Germinal center (tissue), 1 donor: ENCODE measurements around the gene PARVB.

ENCODE experiments used
- DNase-seq: peaks from one replicate; pipeline ENCODE4 v3.0.0; 2012; ENCODE audit warnings: mixed read lengths, low spot score

The PARVB gene

GRCh38 chr22:44136112-44136511 is 112.0 kb downstream of the PARVB start:
- no peak for DNase-seq

DNA sequence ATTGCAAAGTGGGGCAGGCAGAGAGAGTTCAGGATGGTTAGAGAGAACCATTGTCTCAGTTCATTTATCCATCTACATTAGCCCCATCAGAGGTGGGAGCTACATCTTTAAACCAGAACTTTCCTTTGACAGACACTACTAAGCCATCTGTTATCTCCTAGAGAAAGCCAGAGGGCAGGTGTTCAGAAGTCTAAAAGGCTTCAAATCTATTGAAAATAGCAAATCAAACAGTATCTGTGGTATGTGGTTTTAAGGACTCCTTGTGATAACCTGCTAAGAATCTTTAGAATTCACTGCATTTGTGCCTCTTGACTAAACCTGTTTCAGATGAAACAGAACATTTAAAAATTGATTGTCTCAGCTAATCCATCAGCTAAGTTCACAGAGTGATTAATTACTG is 112.7 kb downstream of the PARVB start:
- DNase-seq: no peak

- no peak for DNase-seq
These were observed 113.3 kb downstream of the PARVB start for GRCh38 chr22:44137415-44137814.

GRCh38 chr22:44139773-44140172 is 115.7 kb downstream of the PARVB start:
- DNase-seq: no peak

GRCh38 chr22:44142421-44143104 is 118.5 kb downstream of the PARVB start:
- no peak for DNase-seq

DNA sequence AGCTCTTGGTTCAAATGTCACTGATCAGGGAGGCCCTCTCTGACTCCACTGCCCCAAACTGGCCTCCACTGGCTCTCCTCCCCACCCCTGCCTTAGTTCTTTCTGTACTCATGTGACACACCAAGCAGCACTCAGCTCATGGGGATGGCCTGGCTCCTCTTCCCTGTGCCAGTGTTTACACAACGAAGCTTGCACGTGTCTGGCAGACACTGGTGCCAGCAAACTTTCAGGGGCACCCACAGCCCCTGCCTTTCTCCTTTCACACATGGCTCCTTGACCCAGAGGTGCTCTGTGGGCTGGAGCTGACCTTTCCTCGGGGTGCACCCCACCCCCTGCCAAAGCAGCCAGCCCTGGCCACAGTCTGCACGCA is 119.0 kb downstream of the PARVB start:
- DNase-seq: no peak

DNA sequence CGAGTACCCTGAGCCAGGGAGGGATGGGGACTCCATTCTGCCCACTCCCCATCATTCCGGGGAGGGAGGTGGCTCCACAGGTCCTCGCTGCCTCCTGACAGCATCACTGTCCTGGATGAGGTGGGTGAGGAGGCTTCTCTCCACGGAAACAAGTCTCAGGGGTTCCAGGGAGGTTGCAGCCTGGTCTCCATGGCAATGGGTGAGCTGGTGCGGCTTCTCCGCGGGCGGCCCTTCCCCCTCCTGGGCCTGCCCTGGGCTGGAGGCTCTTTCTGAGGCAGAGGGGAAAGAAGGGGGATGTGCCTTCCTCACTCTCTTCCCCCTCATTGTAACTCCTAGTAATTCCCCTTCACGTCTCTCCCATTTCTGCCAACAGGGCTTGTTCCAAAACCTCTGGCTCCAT is 119.5 kb downstream of the PARVB start:
- no peak for DNase-seq

- DNase-seq: no peak
These were observed 120.0 kb downstream of the PARVB start for GRCh38 chr22:44144046-44144569.

- no peak for DNase-seq
These were observed 121.4 kb downstream of the PARVB start for GRCh38 chr22:44145544-44145943.

- no peak for DNase-seq
These were observed 122.2 kb downstream of the PARVB start for GRCh38 chr22:44146088-44146861.

DNA sequence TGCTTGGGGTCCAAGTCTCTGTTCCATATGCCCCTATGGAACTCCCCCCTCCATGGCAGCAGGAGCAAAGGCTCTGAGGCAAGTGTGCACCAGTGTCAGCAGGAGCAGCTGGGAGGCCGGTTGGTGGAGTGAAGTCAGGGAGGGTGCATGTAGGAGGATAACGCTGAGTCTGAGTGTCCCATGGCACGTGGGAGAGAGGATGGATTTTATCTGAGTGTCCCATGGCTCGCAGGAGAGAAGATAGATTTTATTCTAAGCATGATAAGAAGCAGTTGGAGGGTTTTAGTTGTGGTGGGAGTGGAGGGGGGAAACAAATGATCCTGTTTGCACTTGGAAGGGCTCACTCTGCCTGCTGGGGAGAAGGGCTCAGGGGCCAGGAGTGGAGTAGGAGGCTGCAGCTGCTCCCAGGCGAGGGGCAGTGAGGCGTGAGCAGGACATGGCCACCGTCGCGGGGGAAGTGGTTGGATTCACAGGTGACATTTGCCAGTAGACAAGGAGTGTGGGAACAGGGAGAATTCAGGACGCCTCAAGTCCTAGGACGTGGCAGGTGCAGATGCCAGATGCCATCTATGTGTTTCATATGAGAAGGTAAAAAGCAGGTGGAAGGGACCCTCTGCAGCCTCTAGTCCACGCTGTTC is 123.0 kb downstream of the PARVB start:
- DNase-seq: no peak

- DNase-seq: no peak
These were observed 123.9 kb downstream of the PARVB start for GRCh38 chr22:44147821-44148574.

DNA sequence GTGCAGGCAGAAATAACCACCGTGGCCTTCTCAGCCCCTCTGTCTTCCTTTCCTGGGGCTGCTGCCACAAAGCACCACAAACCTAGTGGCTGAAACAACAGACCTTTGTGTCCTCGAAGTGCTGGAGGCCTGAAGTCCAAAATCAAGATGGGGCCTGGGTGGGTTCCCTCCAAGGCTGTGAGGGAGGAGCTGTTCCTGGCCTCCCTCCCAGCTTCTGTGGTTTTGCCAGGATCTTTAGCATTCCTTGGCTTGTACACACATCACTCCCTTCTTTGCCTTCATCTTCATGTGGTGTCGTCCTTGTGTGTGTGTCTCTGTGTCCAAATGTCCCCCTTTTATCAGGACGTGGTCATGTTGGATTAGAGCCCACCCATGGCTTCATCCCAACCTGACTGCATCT is 127.6 kb downstream of the PARVB start:
- no peak for DNase-seq

GRCh38 chr22:44153710-44154109 is 129.6 kb downstream of the PARVB start:
- no peak for DNase-seq

GRCh38 chr22:44154436-44154942 is 130.4 kb downstream of the PARVB start:
- no peak for DNase-seq

- DNase-seq: no peak
These were observed 131.0 kb downstream of the PARVB start for GRCh38 chr22:44155115-44155514.

- no peak for DNase-seq
These were observed 134.0 kb downstream of the PARVB start for GRCh38 chr22:44157916-44158618.

- DNase-seq: no peak
These were observed 134.7 kb downstream of the PARVB start for GRCh38 chr22:44158816-44159215.

DNA sequence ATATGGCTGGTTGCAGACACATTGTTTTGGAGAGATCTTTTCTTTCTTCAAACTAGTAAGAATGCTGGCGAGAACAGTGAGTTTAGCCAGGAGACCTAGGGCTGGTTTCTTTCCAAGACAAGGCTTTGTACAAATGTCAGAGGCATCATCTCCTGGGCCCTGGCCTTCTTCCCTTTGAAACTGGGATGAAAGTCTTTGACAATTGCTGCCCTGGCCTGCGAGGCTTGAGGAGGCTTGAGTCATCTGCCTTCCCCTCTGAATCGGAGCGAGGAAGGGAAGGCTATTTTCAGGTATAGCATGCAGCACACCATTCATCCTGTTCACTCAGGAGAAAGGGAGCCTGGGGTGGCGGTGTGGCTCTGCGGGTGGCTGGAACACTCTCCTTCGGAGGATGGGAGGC is 135.1 kb downstream of the PARVB start:
- no peak for DNase-seq

DNA sequence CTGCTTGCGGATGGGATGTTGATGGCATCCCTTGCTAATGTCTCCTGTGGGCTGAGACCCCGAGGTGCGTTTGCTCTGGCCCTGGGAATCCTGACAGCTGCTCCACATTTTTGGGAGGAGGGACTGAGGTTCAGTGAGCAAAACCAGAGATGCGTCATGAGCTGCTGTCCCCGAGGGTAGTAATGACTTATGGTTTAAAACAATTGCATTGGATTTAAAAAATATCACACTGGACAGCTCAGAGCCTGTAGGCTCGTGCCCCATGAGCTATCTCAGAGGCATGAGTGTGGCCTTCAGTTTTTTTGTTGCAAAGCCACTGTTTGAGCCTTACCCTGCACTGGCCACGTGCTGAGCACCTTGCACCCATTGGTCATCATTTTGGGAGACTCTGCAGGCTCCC is 135.7 kb downstream of the PARVB start:
- DNase-seq: no peak

DNA sequence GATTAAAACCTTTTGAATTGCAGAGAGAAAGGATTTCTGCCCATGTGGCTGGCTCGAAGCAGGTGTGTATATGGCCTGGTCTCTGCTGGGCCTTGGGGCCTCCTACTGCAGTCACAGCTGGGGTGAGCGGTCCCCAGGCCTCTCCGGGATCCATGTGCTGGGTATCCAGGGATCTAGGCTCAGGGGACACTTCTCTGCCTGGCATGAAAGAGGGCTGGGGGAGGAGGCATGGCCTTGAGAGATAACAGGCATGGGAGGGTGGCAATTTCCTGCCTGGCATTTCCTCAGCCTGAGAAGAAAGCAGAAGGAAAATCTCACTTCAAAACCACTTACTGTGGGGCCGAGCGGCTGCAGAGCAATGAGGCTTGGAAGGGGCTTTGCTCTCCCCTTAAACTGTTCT is 136.3 kb downstream of the PARVB start:
- DNase-seq: no peak
